SU-DHL-6 (cell line): ENCODE data around the gene TDRD9.

ENCODE experiments used
- H2AFZ ChIP-seq: fragments of 200-600 bp; sonication (generic); 2 replicates; pipeline ENCODE4 v1.6.1; 2014; ENCODE audit warnings: low read depth, mild to moderate bottlenecking, moderate library complexity, mixed read lengths, antibody characterized with exemption, low read length; ENCODE audit not compliant: severe bottlenecking
- H3F3A ChIP-seq: fragments of 200-600 bp; shearing (Covaris generic); 2 replicates; pipeline ENCODE4 v1.6.0; 2016; ENCODE audit warnings: antibody characterized with exemption, mild to moderate bottlenecking; ENCODE audit not compliant: insufficient read depth
- H3K27ac ChIP-seq: fragments of 200-600 bp; sonication (generic); 2 replicates; pipeline ENCODE4 v1.5.1; 2016; ENCODE audit warnings: low read depth, mild to moderate bottlenecking, low read length, moderate library complexity, mixed read lengths
- H3K27me3 ChIP-seq: fragments of 200-600 bp; sonication (generic), shearing (Covaris generic); 2 replicates; pipeline ENCODE4 v1.6.0; 2014; ENCODE audit warnings: mild to moderate bottlenecking, low read length
- H3K36me3 ChIP-seq: fragments of 200-600 bp; sonication (generic); 2 replicates; pipeline ENCODE4 v1.6.1; 2014; ENCODE audit warnings: mild to moderate bottlenecking, low read length, mixed read lengths
- H3K4me2 ChIP-seq: fragments of 300-600, 200-600 bp; shearing (Covaris generic), sonication (generic); 2 replicates; pipeline ENCODE4 v1.6.0; 2014; ENCODE audit warnings: low read length, low read depth, mild to moderate bottlenecking; ENCODE audit not compliant: poor library complexity, severe bottlenecking
- H3K4me3 ChIP-seq: fragments of 200-600 bp; sonication (generic); 2 replicates; pipeline ENCODE4 v1.5.1; 2014; ENCODE audit warnings: antibody characterized with exemption, low read length, mild to moderate bottlenecking, mixed read lengths; ENCODE audit not compliant: insufficient read depth, poor library complexity, severe bottlenecking
- H3K79me2 ChIP-seq: fragments of 200-600 bp; sonication (generic); 2 replicates; pipeline ENCODE4 v1.6.1; 2014; ENCODE audit warnings: mild to moderate bottlenecking, low read length, moderate library complexity; ENCODE audit not compliant: insufficient read depth
- H3K9ac ChIP-seq: fragments of 200-600 bp; sonication (generic); 2 replicates; pipeline ENCODE4 v1.7.0; 2014; ENCODE audit warnings: mild to moderate bottlenecking, low read length
- H3K9me2 ChIP-seq: fragments of 200-600 bp; sonication (generic); replicated peaks from 2 replicates; pipeline ENCODE4 v1.6.1; 2014; ENCODE audit warnings: low read length; ENCODE audit not compliant: insufficient read depth
- H3K9me3 ChIP-seq: fragments of 200-600 bp; sonication (generic); 2 replicates; pipeline ENCODE4 v1.6.1; 2014; ENCODE audit warnings: low read length, mixed read lengths; ENCODE audit not compliant: insufficient read depth
- H4K20me1 ChIP-seq: fragments of 200-600 bp; sonication (generic); 2 replicates; pipeline ENCODE4 v1.6.1; 2014; ENCODE audit warnings: low read depth, mild to moderate bottlenecking, antibody characterized with exemption, low read length, moderate library complexity, mixed read lengths
- EZH2phosphoT487 ChIP-seq: fragments of 200-600 bp; sonication (generic), shearing (Covaris generic); conservative IDR thresholded peaks from 2 replicates; pipeline ENCODE4 v1.6.1; 2018; ENCODE audit warnings: mild to moderate bottlenecking, antibody characterized with exemption, low read length, moderate library complexity, mixed read lengths
- TF ChIP-seq, protein P1 (sequence below): fragments of 200-600 bp; sonication (generic); IDR thresholded peaks from one replicate; pipeline ENCODE4 v1.5.1; 2017; ENCODE audit warnings: antibody characterized with exemption, mild to moderate bottlenecking, low read length, moderate library complexity; ENCODE audit not compliant: insufficient read depth, poor library complexity, severe bottlenecking

The TDRD9 gene

DNA sequence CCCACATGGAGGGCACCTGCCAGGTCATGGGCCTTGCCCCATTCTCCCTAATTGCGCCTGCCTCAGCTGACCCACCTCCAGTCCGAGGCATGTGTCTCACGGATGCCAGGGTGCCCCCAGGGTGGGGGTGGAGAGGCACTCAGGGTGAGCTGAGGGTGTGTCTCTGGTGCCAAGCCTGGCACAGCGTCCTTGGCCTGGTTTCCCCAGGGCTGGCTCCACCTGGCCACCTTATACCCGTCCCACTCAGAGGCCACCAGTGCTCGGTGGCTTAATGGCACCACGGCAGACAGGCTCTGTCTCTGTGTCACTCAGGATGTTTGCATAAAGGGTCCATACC lies 33.6 kb upstream of the TDRD9 start:
- Histone ChIP-seq H4K20me1 (no peaks in the 10 kb centered on the region), H3F3A (no peaks in the 10 kb centered on the region), H3K9me3 (no peaks in the 10 kb centered on the region), H3K9me2 (no peaks in the 10 kb centered on the region), H3K79me2 (no peaks in the 10 kb centered on the region), H3K36me3 (no peaks in the 10 kb centered on the region), H3K27me3 (no peaks in the 10 kb centered on the region), H3K9ac (no peak overlapping the region), H3K27ac (no peak overlapping the region), H3K4me2 (no peak overlapping the region), H2AFZ (no peak overlapping the region), H3K4me3 (no peak overlapping the region)
- no peak for TF ChIP-seq EZH2phosphoT487
- TF ChIP-seq, protein P1, sequence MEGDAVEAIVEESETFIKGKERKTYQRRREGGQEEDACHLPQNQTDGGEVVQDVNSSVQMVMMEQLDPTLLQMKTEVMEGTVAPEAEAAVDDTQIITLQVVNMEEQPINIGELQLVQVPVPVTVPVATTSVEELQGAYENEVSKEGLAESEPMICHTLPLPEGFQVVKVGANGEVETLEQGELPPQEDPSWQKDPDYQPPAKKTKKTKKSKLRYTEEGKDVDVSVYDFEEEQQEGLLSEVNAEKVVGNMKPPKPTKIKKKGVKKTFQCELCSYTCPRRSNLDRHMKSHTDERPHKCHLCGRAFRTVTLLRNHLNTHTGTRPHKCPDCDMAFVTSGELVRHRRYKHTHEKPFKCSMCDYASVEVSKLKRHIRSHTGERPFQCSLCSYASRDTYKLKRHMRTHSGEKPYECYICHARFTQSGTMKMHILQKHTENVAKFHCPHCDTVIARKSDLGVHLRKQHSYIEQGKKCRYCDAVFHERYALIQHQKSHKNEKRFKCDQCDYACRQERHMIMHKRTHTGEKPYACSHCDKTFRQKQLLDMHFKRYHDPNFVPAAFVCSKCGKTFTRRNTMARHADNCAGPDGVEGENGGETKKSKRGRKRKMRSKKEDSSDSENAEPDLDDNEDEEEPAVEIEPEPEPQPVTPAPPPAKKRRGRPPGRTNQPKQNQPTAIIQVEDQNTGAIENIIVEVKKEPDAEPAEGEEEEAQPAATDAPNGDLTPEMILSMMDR, result no peak

DNA sequence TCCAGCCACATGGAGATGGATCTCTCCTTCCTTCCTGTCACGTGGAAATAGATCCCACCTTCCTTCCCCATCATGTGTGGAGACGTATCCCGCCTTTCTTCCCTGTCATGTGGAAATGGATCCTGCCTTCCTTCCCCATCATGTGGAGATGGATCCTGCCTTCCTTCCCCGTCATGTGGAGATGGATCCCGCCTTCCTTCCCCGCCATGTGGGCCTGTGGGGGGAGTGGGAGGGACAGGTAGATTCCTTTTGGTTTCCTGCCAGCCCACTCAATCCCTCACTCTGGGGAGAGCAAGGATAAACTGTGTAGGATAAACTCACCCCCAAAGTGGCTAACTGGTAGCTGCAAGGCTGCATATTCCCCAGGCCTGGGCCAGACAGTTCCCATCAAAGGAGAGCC lies 31.7 kb upstream of the TDRD9 start:
- Histone ChIP-seq H3K27ac (no peak overlapping the region), H3K4me2 (no peak overlapping the region), H3K36me3 (no peaks in the 10 kb centered on the region), H4K20me1 (no peaks in the 10 kb centered on the region), H3K9ac (no peak overlapping the region), H3K79me2 (no peaks in the 10 kb centered on the region), H3K9me3 (no peaks in the 10 kb centered on the region), H3K4me3 (no peak overlapping the region), H3K9me2 (no peaks in the 10 kb centered on the region), H2AFZ (no peak overlapping the region), H3F3A (no peaks in the 10 kb centered on the region), H3K27me3 (no peaks in the 10 kb centered on the region)
- TF ChIP-seq EZH2phosphoT487, result no peak
- TF ChIP-seq, protein P1, result no peak

DNA sequence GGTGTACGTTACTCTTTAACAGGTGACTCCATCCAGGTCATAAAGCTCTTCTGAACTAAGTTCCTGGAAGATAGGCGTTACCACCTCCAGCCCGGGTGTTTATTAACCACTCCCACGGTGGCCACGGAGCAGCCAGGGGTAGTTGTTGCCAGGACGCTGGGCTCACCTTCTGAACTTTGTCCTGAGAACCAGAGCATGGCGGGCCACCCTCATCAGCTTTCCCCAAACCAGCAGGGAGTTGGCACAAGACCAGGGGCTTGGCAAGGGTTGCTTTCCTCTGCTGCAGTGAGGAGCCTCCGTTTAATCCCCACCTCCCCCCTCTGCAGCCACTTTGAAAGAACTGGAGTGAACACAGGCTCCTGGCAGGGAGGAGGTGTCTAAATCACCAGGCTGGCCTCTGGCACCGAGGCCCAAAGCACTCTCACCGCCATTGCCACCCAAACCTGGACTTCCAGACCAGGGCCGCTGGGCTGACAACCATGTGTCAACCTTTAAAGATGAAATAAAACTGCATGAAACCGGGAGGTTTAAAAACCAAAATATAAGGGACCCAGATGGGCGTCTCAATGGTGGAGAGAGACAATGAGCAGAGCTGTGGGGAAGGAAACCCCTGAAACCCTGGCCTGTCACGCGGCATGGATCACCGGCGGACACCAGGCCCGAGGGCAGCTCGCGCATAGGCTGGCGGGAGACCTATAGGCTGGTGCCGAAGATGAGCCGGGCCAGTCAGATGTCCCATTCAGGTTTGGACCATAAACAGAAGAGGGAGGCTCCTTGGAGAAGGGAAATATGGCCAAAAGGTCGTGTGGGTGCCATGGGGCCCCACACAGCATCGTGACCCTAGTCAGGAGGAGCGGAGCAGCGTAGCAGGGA lies 30.9 kb upstream of the TDRD9 start:
- Histone ChIP-seq H2AFZ (no peak overlapping the region), H3K4me3 (no peak overlapping the region), H3K27ac (no peak overlapping the region), H3F3A (no peaks in the 10 kb centered on the region), H4K20me1 (no peaks in the 10 kb centered on the region), H3K27me3 (no peaks in the 10 kb centered on the region), H3K36me3 (no peaks in the 10 kb centered on the region), H3K79me2 (no peaks in the 10 kb centered on the region), H3K9ac (no peak overlapping the region), H3K4me2 (no peak overlapping the region), H3K9me3 (no peaks in the 10 kb centered on the region), H3K9me2 (no peaks in the 10 kb centered on the region)
- TF ChIP-seq, protein P1, result no peak
- no peak for TF ChIP-seq EZH2phosphoT487
